Stimulated activated CD8-positive, alpha-beta memory T cell treated with anti-CD3 and anti-CD28 coated beads, Interleukin-4, amount 100 ng/mL, for 24 hours (primary cell): ENCODE results near the gene SLC6A18.

Source experiments
- DNase-seq: peaks from one replicate; pipeline ENCODE4 v3.0.0-alpha.2; 2020; ENCODE audit warnings: low read depth

The SLC6A18 gene

GRCh38 chr5:1225081-1225480, at the start of gene SLC6A18:
SLC6A18 (plus strand) TSS chr5:1225381; CDS start chr5:1225478, 97 bp downstream.
- DNase-seq, result no peak

- no peak for DNase-seq
Observed at GRCh38 chr5:1175801-1176472, 49.2 kb upstream of the SLC6A18 start.

- DNase-seq, result no peak
Observed at GRCh38 chr5:1176473-1177391, 48.4 kb upstream of the SLC6A18 start.

- DNase-seq, result no peak
Observed at GRCh38 chr5:1177826-1178528, 47.2 kb upstream of the SLC6A18 start.

- no peak for DNase-seq
Observed at GRCh38 chr5:1178529-1179382, 46.4 kb upstream of the SLC6A18 start.

- no peak for DNase-seq
Observed at GRCh38 chr5:1179383-1179715, 45.8 kb upstream of the SLC6A18 start.

- DNase-seq, result no peak
Observed at GRCh38 chr5:1180096-1180495, 45.1 kb upstream of the SLC6A18 start.

GRCh38 chr5:1180841-1181271, 44.3 kb upstream of the SLC6A18 start:
- no peak for DNase-seq

- DNase-seq, result no peak
Observed at GRCh38 chr5:1181451-1182359, 43.5 kb upstream of the SLC6A18 start.

GRCh38 chr5:1182360-1182632, 42.9 kb upstream of the SLC6A18 start:
- DNase-seq, result no peak

- DNase-seq, result no peak
Observed at GRCh38 chr5:1182633-1183423, 42.4 kb upstream of the SLC6A18 start.

- DNase-seq, result no peak
Observed at GRCh38 chr5:1183424-1184162, 41.6 kb upstream of the SLC6A18 start.

- DNase-seq, result no peak
Observed at GRCh38 chr5:1184163-1184470, 41.1 kb upstream of the SLC6A18 start.

GRCh38 chr5:1184481-1184880, 40.7 kb upstream of the SLC6A18 start:
- no peak for DNase-seq

GRCh38 chr5:1185038-1185627, 40.0 kb upstream of the SLC6A18 start:
- no peak for DNase-seq

GRCh38 chr5:1185629-1186350, 39.4 kb upstream of the SLC6A18 start:
- no peak for DNase-seq

- no peak for DNase-seq
Observed at GRCh38 chr5:1186351-1187233, 38.6 kb upstream of the SLC6A18 start.
